ENCODE data around the gene TDP1. TPM values are rescaled to one million over a fixed set of nuclear protein-coding genes. Genes with fewer than 3 reads are reported as not detected.

The TDP1 gene
- total RNA-seq: 51.3 and 54.7 TPM in 2 replicates

DNA sequence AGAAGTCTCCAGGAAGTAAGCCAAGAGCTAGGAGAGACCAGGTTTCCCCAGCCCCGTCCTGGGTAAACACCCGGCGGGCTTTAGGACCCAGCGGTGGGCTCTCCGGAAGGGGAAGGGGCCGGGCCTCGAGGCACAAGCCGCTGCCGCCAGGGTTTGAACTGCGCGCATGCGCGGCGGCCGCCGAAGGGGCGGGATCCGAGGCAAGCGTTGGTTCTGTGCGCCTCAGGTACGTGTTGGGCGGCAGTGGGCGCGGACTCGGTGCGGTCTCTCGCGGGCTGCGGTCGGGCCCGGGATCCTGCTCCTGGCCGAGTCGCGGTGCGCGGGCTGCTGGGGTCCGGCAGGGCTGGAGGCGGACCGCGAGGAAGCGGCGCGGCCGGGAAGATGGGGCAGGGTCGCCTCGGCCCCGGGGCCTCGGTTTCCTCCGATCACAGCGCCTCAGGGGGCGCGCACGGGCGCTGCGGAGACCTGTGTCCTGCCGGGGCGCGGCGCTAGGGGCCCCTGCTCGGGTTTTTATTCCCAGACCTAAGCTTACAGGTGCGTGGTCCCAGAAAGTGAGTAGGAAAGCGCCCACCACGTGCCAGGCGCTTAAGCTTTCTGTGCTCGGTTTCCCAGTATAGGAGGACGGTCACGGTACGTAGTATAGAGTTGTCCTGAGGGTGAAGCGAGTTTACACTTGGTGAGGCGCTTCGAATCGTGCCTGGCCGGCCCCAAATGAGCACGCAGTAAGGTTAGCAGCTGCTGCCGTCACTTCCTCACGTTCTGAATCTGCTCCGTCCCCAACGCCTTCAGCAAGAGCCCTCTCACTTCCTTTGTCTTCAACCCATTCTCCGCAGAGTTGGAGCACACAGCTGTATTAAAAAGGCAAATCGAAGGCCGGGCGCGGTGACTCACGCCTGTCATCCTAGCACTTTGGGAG lies at the start of gene TDP1:
Gene TDP1 (plus strand): TSS at position 183 of the 916 bp plus-strand sequence. CDS start 7,188 bp downstream, outside the sequence.
- intact Hi-C loops (cut with micrococcal nuclease): loop anchor here (1.0 to 10.0 kb wide), 15 partner anchors 17 to 1963 kb away; partner anchors contain the start of genes EML5, FOXN3, GALC and GPR65
- peak within 1 kb of the TSS; percentile 97 for H3K27ac Mint-ChIP-seq
- ATAC-seq (ENCODE audit: low read depth) (peak; percentile 62), DNase-seq (peak; percentile 75)
- H3K36me3 Mint-ChIP-seq (ENCODE audit: low read depth): peaks cover 40% of the 10 kb centered on the region
- peaks cover 44% of the 10 kb centered on the region for H3K4me1 Mint-ChIP-seq
- CTCF ChIA-PET: interaction anchor here (8.2 kb wide), 1 partner anchor 17 kb away, joined by 48 read pairs; no protein-coding TSS in a partner anchor
- H3K9me3 Mint-ChIP-seq: no peaks in the 10 kb centered on the region
- POLR2A ChIA-PET: interaction anchor here (0.7 to 3.3 kb wide), 13 partner anchors 9 to 1963 kb away, joined by 3 to 26 read pairs (median 4); partner anchors contain the start of genes CALM1, EML5, GALC and PSMC1
- TF ChIP-seq, protein P1, sequence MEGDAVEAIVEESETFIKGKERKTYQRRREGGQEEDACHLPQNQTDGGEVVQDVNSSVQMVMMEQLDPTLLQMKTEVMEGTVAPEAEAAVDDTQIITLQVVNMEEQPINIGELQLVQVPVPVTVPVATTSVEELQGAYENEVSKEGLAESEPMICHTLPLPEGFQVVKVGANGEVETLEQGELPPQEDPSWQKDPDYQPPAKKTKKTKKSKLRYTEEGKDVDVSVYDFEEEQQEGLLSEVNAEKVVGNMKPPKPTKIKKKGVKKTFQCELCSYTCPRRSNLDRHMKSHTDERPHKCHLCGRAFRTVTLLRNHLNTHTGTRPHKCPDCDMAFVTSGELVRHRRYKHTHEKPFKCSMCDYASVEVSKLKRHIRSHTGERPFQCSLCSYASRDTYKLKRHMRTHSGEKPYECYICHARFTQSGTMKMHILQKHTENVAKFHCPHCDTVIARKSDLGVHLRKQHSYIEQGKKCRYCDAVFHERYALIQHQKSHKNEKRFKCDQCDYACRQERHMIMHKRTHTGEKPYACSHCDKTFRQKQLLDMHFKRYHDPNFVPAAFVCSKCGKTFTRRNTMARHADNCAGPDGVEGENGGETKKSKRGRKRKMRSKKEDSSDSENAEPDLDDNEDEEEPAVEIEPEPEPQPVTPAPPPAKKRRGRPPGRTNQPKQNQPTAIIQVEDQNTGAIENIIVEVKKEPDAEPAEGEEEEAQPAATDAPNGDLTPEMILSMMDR (IDR thresholded peaks at IDR 0.05): no peak
- peak within 1 kb of the TSS; percentile 99 for H3K4me3 Mint-ChIP-seq
- no peaks in the 10 kb centered on the region for H3K27me3 Mint-ChIP-seq

DNA sequence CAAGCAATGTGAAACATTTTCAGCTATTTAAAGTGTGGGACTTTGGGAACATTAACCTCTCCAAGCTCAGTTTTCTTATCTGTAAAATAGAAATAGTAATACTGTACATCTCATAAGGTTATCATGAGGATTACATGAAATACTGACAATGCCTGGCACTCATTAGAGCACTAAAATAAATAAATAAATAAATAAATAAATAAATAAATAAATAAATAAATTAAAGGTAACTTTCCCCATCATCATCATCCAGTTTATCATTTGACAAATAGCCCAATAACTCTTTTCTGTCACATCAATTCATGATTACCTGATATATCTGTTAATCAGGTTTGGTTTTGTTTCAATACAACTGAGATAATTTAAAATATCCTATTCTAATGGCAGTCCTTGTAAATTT lies 49.7 kb upstream of the TDP1 start:
- no peak overlapping the region for H3K27ac Mint-ChIP-seq
- ATAC-seq (ENCODE audit: low read depth) (no peak), DNase-seq (no peak)
- no peaks in the 10 kb centered on the region for H3K36me3 Mint-ChIP-seq (ENCODE audit: low read depth)
- intact Hi-C loops (cut with micrococcal nuclease): no loop called here
- ChIA-PET CTCF (interaction anchor here (2.7 kb wide), 1 partner anchor 879 kb away, joined by 6 read pairs; no protein-coding TSS in a partner anchor), POLR2A (interaction anchor here (0.6 kb wide), 1 partner anchor 873 kb away, joined by 3 read pairs; no protein-coding TSS in a partner anchor)
- no peak overlapping the region for H3K4me3 Mint-ChIP-seq
- TF ChIP-seq, protein P1 (IDR thresholded peaks at IDR 0.05): no peak
- no peaks in the 10 kb centered on the region for H3K27me3 Mint-ChIP-seq
- H3K4me1 Mint-ChIP-seq: peaks cover 3% of the 10 kb centered on the region
- no peaks in the 10 kb centered on the region for H3K9me3 Mint-ChIP-seq

DNA sequence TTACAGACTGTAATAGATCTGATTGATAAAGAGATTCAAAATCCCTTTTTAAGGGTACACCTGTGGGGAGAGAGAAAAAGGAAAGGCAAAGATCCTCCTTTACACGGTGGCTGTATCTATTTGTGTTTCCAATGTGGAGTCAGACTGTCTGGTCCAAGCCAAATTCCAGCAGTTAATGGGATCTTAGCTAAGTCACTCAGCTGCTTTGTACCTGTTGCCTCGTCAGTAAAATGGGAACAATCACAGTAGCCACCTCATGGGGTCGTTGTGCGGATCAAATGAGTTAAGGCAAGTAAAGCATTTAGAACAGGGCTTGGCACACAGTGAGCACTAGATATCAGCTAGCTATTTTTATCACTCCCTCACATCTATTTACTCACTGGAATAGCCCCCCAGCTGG lies 48.1 kb upstream of the TDP1 start:
- TF ChIP-seq, protein P1 (IDR thresholded peaks at IDR 0.05): no peak
- no peaks in the 10 kb centered on the region for H3K36me3 Mint-ChIP-seq (ENCODE audit: low read depth)
- intact Hi-C loops (cut with micrococcal nuclease): no loop called here
- ChIA-PET POLR2A (no interaction called here), CTCF (interaction anchor here (2.7 kb wide), 1 partner anchor 881 kb away, joined by 6 read pairs; no protein-coding TSS in a partner anchor)
- H3K4me3 Mint-ChIP-seq: no peak overlapping the region
- no peaks in the 10 kb centered on the region for H3K9me3 Mint-ChIP-seq
- peaks cover 3% of the 10 kb centered on the region for H3K4me1 Mint-ChIP-seq
- ATAC-seq (ENCODE audit: low read depth): no peak
- H3K27me3 Mint-ChIP-seq: no peaks in the 10 kb centered on the region
- no peak for DNase-seq
- no peak overlapping the region for H3K27ac Mint-ChIP-seq

DNA sequence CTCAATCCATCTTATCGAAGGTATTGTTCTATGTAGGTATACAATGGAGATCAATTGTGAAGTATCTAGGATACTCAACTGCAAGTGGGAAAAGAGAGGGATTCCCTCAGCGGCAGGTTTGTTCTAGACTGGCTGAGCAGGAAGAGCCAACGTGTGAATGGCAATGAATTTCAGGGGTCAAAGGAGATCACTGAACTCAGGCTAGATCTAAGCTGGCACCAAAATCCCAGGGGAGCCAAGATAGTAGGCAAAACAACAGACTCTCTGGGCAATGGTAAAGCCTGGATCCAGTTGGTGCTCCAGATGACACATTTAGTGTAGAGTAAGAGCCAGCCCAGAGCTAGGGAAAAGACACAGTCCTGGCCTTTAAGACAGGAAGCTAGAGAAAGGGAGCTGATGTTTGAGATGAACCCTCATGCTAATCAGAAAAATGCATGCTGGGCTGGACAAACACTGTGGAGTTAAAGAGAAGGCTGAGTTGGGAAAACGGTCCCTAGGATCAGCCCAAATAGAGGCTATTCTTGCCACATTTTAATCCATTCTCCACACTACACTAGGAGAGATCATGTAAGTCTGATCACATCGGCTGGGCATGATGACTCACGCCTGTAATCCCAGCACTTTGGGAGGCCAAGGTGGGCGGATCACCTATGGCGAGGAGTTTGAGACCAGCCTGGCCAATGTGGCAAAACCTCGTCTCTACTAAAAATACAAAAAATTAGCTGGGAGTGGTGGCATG lies 46.8 kb upstream of the TDP1 start:
- H3K27me3 Mint-ChIP-seq: no peaks in the 10 kb centered on the region
- ChIA-PET CTCF (no interaction called here), POLR2A (interaction anchor here (0.6 kb wide), 1 partner anchor 565 kb away, joined by 3 read pairs; no protein-coding TSS in a partner anchor)
- ATAC-seq (ENCODE audit: low read depth) (no peak), DNase-seq (no peak)
- no peaks in the 10 kb centered on the region for H3K9me3 Mint-ChIP-seq
- no peak overlapping the region for H3K4me3 Mint-ChIP-seq
- H3K36me3 Mint-ChIP-seq (ENCODE audit: low read depth): no peaks in the 10 kb centered on the region
- no peaks in the 10 kb centered on the region for H3K4me1 Mint-ChIP-seq
- TF ChIP-seq, protein P1 (IDR thresholded peaks at IDR 0.05): no peak
- H3K27ac Mint-ChIP-seq: no peak overlapping the region
- intact Hi-C loops (cut with micrococcal nuclease): no loop called here

Measured in activated B cell treated with CpG ODN at 0.5 μM for 24 hours (primary cell).